HepG2 (cell line): ENCODE results near the gene TBX3. TPM values are rescaled to one million over a fixed set of nuclear protein-coding genes. Genes with fewer than 3 reads are reported as not detected.

Source experiments
- KDM5A ChIP-seq: fragments of 200-600 bp; sonication (generic); IDR thresholded peaks from 2 replicates; pipeline ENCODE4 v1.7.0; 2018; ENCODE audit warnings: antibody characterized with exemption, mild to moderate bottlenecking, low read length, borderline replicate concordance
- KDM5B ChIP-seq: sonication (generic); formaldehyde crosslinking; IDR thresholded peaks from 2 replicates; pipeline ENCODE4 v1.4.0; 2020; ENCODE audit warnings: missing genetic modification reagents, mild to moderate bottlenecking, borderline replicate concordance
- SOX6 ChIP-seq, 2 experiments: fragments of 450-650 bp in 1 of 2; sonication (generic) in 1 of 2; formaldehyde crosslinking in 1 of 2; IDR thresholded peaks; 2 replicates each; pipeline versions ENCODE4 v1.4.0 to v1.6.1; 2017 to 2020; ENCODE audit warnings: antibody characterized with exemption in 1 of 2, mild to moderate bottlenecking in 1 of 2, missing genetic modification reagents in 1 of 2
- ZNF329 ChIP-seq: sonication (generic); formaldehyde crosslinking; IDR thresholded peaks from 2 replicates; pipeline ENCODE4 v1.9.0; 2021; ENCODE audit warnings: low read depth, mild to moderate bottlenecking, missing genetic modification reagents
- ZNF652 ChIP-seq: IDR thresholded peaks from 2 replicates; pipeline ENCODE4 v1.6.1; 2016; ENCODE audit warnings: low read depth, borderline replicate concordance
- ZNF761 ChIP-seq: sonication (generic); formaldehyde crosslinking; conservative IDR thresholded peaks from 2 replicates; pipeline ENCODE4 v1.4.0; 2020; ENCODE audit warnings: mild to moderate bottlenecking, missing genetic modification reagents
- polyA plus RNA-seq, 8 experiments: library from polyadenylated mRNA; depleted of rRNA in 3 of 8; stranded (reverse) in 7 of 8; unstranded in 1 of 8; fragments of >200 nt; fragmentation: Illumina TruSeq in 4 of 8; extraction: Trizol in 4 of 8; gene quantifications; 2 replicates each; pipeline versions ENCODE4 v1.2.1 to v1.2.3, GENCODE V29; 2011 to 2016; ENCODE audit warnings: low read depth in 4 of 8, missing spikeins in 1 of 8, mixed read lengths in 1 of 8; ENCODE audit not compliant: insufficient read depth in 1 of 8
- total RNA-seq, 5 experiments: library from RNA; depleted of rRNA; stranded (reverse); fragments of >200 nt; fragmentation: Illumina TruSeq; extraction: Trizol; gene quantifications; 2 replicates each; pipeline ENCODE4 v1.2.3, GENCODE V29; 2016; ENCODE audit warnings: low read depth in 1 of 5
- TF ChIP-seq, protein P1 (sequence below): sonication (generic); formaldehyde crosslinking; conservative IDR thresholded peaks from 2 replicates; pipeline ENCODE4 v1.8.0; 2022; ENCODE audit warnings: missing genetic modification reagents
- TF ChIP-seq, protein P2 (sequence below), 2 experiments: sonication (generic) in 1 of 2; formaldehyde crosslinking in 1 of 2; IDR thresholded peaks; 2 replicates each; pipeline versions ENCODE4 v1.4.0 to v1.6.1; 2018 to 2020; ENCODE audit warnings: missing genetic modification reagents in 2 of 2, borderline replicate concordance in 1 of 2, low read depth in 1 of 2, mild to moderate bottlenecking in 1 of 2, missing biosample characterization in 1 of 2
- TF ChIP-seq, protein P3 (sequence below): sonication (generic); formaldehyde crosslinking; IDR thresholded peaks from 2 replicates; pipeline ENCODE4 v1.4.0; 2020; ENCODE audit warnings: missing genetic modification reagents, borderline replicate concordance
- TF ChIP-seq, protein P4 (sequence below): fragments of 450-650 bp; IDR thresholded peaks from 2 replicates; pipeline ENCODE4 v1.6.1; 2016
- TF ChIP-seq, protein P5 (sequence below): sonication (generic); formaldehyde crosslinking; IDR thresholded peaks from 2 replicates; pipeline ENCODE4 v1.8.1; 2023; ENCODE audit warnings: mild to moderate bottlenecking, inconsistent platforms, moderate library complexity, missing genetic modification reagents, borderline replicate concordance
- TF ChIP-seq, protein P6 (sequence below): sonication (generic); formaldehyde crosslinking; conservative IDR thresholded peaks from 2 replicates; pipeline ENCODE4 v1.4.0; 2020; ENCODE audit warnings: missing genetic modification reagents
- TF ChIP-seq, protein P7 (sequence below): sonication (generic); formaldehyde crosslinking; IDR thresholded peaks from 2 replicates; pipeline ENCODE4 v1.4.0; 2020; ENCODE audit warnings: low read depth, mild to moderate bottlenecking, missing genetic modification reagents

Gene TBX3
- total and polyA plus RNA-seq, 2 of the 13 experiments (the other 11 are each of a cell fraction or from before 2014, with no cell fraction given) = 27.1 to 42.4 TPM

DNA sequence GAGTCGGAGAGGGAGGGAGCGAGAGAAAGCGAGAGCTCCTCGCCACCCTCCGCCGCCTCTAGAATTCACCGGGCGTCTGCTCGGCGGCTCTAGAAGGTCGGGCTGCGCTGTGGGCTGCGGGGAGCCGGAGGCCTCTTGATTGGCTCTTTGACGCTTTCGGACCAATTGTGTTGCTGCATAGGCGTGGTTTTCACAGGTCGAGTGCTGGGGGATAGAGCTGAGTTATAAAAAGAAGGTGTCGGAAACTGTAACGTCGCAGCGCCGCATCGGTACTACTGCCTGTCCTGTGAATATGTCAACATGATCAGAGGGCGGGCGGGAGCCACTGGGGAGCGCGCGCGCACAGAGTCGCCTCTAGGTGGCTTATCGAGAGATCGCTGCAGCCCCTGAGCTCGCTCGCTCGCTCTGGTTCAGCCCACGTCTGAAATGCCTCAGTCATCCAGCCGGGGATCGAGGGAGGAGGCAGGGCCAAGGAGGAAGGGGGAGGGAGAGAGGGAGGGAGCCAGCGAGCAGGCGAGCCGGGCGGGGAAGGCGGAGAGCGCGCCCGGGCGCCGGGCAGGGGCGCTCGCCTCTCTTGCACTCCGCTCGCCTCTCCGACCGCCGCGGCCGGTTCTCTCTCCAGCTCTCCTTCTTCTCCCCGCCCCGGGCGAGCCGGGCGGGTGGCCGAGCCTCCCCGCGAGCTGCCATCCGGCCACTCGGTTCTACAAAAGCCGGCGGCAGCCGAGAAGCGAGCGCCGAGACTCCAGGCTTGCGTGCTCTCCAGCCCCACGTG lies at the start of gene TBX3 (continued):
- TF ChIP-seq, protein P1, sequence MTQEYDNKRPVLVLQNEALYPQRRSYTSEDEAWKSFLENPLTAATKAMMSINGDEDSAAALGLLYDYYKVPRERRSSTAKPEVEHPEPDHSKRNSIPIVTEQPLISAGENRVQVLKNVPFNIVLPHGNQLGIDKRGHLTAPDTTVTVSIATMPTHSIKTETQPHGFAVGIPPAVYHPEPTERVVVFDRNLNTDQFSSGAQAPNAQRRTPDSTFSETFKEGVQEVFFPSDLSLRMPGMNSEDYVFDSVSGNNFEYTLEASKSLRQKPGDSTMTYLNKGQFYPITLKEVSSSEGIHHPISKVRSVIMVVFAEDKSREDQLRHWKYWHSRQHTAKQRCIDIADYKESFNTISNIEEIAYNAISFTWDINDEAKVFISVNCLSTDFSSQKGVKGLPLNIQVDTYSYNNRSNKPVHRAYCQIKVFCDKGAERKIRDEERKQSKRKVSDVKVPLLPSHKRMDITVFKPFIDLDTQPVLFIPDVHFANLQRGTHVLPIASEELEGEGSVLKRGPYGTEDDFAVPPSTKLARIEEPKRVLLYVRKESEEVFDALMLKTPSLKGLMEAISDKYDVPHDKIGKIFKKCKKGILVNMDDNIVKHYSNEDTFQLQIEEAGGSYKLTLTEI (CRISPR knock-in tag) = no peak
- TF ChIP-seq, protein P2, sequence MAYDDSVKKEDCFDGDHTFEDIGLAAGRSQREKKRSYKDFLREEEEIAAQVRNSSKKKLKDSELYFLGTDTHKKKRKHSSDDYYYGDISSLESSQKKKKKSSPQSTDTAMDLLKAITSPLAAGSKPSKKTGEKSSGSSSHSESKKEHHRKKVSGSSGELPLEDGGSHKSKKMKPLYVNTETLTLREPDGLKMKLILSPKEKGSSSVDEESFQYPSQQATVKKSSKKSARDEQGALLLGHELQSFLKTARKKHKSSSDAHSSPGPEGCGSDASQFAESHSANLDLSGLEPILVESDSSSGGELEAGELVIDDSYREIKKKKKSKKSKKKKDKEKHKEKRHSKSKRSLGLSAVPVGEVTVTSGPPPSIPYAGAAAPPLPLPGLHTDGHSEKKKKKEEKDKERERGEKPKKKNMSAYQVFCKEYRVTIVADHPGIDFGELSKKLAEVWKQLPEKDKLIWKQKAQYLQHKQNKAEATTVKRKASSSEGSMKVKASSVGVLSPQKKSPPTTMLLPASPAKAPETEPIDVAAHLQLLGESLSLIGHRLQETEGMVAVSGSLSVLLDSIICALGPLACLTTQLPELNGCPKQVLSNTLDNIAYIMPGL (CRISPR knock-in tag; IDR thresholded peaks at IDR 0.05; ENCODE audit: borderline replicate concordance in 1 of 2, low read depth in 1 of 2) = peak; percentile 87 to 96
- TF ChIP-seq, protein P3, sequence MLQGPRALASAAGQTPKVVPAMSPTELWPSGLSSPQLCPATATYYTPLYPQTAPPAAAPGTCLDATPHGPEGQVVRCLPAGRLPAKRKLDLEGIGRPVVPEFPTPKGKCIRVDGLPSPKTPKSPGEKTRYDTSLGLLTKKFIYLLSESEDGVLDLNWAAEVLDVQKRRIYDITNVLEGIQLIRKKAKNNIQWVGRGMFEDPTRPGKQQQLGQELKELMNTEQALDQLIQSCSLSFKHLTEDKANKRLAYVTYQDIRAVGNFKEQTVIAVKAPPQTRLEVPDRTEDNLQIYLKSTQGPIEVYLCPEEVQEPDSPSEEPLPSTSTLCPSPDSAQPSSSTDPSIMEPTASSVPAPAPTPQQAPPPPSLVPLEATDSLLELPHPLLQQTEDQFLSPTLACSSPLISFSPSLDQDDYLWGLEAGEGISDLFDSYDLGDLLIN (CRISPR knock-in tag) = peak; percentile 62; the same call in 1 of the 2 replicates
- TF ChIP-seq, protein P4, sequence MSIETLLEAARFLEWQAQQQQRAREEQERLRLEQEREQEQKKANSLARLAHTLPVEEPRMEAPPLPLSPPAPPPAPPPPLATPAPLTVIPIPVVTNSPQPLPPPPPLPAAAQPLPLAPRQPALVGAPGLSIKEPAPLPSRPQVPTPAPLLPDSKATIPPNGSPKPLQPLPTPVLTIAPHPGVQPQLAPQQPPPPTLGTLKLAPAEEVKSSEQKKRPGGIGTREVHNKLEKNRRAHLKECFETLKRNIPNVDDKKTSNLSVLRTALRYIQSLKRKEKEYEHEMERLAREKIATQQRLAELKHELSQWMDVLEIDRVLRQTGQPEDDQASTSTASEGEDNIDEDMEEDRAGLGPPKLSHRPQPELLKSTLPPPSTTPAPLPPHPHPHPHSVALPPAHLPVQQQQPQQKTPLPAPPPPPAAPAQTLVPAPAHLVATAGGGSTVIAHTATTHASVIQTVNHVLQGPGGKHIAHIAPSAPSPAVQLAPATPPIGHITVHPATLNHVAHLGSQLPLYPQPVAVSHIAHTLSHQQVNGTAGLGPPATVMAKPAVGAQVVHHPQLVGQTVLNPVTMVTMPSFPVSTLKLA = peak; percentile 54; the same call in 1 of the 2 replicates
- TF ChIP-seq ZNF329 (CRISPR knock-in tag) (peak; percentile 74; the same call in 1 of the 2 replicates), ZNF761 (CRISPR knock-in tag) (no peak), KDM5A (no peak), ZNF652 (no peak), KDM5B (CRISPR knock-in tag) (no peak; the same call in 1 of the 2 replicates), SOX6 (IDR thresholded peaks at IDR 0.05) (no peak), SOX6 (CRISPR knock-in tag; IDR thresholded peaks at IDR 0.05) (peak; percentile 94)
- TF ChIP-seq, protein P5, sequence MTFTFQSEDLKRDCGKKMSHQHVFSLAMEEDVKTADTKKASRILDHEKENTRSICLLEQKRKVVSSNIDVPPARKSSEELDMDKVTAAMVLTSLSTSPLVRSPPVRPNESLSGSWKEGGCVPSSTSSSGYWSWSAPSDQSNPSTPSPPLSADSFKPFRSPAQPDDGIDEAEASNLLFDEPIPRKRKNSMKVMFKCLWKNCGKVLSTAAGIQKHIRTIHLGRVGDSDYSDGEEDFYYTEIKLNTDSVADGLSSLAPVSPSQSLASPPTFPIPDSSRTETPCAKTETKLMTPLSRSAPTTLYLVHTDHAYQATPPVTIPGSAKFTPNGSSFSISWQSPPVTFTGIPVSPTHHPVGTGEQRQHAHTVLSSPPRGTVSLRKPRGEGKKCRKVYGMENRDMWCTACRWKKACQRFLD = no peak
- TF ChIP-seq, protein P6, sequence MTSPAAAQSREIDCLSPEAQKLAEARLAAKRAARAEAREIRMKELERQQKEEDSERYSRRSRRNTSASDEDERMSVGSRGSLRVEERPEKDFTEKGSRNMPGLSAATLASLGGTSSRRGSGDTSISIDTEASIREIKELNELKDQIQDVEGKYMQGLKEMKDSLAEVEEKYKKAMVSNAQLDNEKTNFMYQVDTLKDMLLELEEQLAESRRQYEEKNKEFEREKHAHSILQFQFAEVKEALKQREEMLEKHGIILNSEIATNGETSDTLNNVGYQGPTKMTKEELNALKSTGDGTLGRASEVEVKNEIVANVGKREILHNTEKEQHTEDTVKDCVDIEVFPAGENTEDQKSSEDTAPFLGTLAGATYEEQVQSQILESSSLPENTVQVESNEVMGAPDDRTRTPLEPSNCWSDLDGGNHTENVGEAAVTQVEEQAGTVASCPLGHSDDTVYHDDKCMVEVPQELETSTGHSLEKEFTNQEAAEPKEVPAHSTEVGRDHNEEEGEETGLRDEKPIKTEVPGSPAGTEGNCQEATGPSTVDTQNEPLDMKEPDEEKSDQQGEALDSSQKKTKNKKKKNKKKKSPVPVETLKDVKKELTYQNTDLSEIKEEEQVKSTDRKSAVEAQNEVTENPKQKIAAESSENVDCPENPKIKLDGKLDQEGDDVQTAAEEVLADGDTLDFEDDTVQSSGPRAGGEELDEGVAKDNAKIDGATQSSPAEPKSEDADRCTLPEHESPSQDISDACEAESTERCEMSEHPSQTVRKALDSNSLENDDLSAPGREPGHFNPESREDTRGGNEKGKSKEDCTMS (CRISPR knock-in tag) = peak; percentile 72; the same call in 1 of the 2 replicates
- TF ChIP-seq, protein P7, sequence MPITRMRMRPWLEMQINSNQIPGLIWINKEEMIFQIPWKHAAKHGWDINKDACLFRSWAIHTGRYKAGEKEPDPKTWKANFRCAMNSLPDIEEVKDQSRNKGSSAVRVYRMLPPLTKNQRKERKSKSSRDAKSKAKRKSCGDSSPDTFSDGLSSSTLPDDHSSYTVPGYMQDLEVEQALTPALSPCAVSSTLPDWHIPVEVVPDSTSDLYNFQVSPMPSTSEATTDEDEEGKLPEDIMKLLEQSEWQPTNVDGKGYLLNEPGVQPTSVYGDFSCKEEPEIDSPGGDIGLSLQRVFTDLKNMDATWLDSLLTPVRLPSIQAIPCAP (CRISPR knock-in tag) = no peak
